ENCODE measurements around the gene TNRC18.

The TNRC18 gene

GRCh38 chr7:5350174-5350463, 73.5 kb downstream of the TNRC18 start:
- TF ChIP-seq CTCF (IDR thresholded peaks at IDR 0.05; ENCODE audit: borderline replicate concordance, control extremely low read depth, extremely low read depth, insufficient read depth, missing control alignments), result no peak
- DNase-seq (ENCODE audit: low spot score), result no peak
- in situ Hi-C loops (cut with MboI; ENCODE audit: low sequenced_read_pairs, unreplicated experiment), result no loop called here

- DNase-seq (ENCODE audit: low spot score), result no peak
- in situ Hi-C loops (cut with MboI; ENCODE audit: low sequenced_read_pairs, unreplicated experiment), result no loop called here
- no peak for TF ChIP-seq CTCF (IDR thresholded peaks at IDR 0.05; ENCODE audit: borderline replicate concordance, control extremely low read depth, extremely low read depth, insufficient read depth, missing control alignments)
Observed at GRCh38 chr7:5349437-5350173, 74.0 kb downstream of the TNRC18 start.

GRCh38 chr7:5349005-5349380, 74.6 kb downstream of the TNRC18 start:
- in situ Hi-C loops (cut with MboI; ENCODE audit: low sequenced_read_pairs, unreplicated experiment), result no loop called here

GRCh38 chr7:5348134-5349004, 75.3 kb downstream of the TNRC18 start:
- no peak for TF ChIP-seq CTCF (IDR thresholded peaks at IDR 0.05; ENCODE audit: borderline replicate concordance, control extremely low read depth, extremely low read depth, insufficient read depth, missing control alignments)
- in situ Hi-C loops (cut with MboI; ENCODE audit: low sequenced_read_pairs, unreplicated experiment), result no loop called here
- DNase-seq (ENCODE audit: low spot score), result no peak

More at GRCh38 chr7:5349005-5349380, 74.6 kb downstream of the TNRC18 start:
- no peak for DNase-seq (ENCODE audit: low spot score)
- TF ChIP-seq CTCF (IDR thresholded peaks at IDR 0.05; ENCODE audit: borderline replicate concordance, control extremely low read depth, extremely low read depth, insufficient read depth, missing control alignments), result no peak

GRCh38 chr7:5345671-5346070, 78.0 kb downstream of the TNRC18 start:
- in situ Hi-C loops (cut with MboI; ENCODE audit: low sequenced_read_pairs, unreplicated experiment), result no loop called here
- TF ChIP-seq CTCF (IDR thresholded peaks at IDR 0.05; ENCODE audit: borderline replicate concordance, control extremely low read depth, extremely low read depth, insufficient read depth, missing control alignments), result no peak
- DNase-seq (ENCODE audit: low spot score), result no peak

GRCh38 chr7:5345171-5345570, 78.5 kb downstream of the TNRC18 start:
- in situ Hi-C loops (cut with MboI; ENCODE audit: low sequenced_read_pairs, unreplicated experiment), result no loop called here
- TF ChIP-seq CTCF (IDR thresholded peaks at IDR 0.05; ENCODE audit: borderline replicate concordance, control extremely low read depth, extremely low read depth, insufficient read depth, missing control alignments), result no peak

More at GRCh38 chr7:5345171-5345570, 78.5 kb downstream of the TNRC18 start:
- DNase-seq (ENCODE audit: low spot score), result no peak
